Measurements from ENCODE around the gene PNN. TPM values are rescaled to one million over a fixed set of nuclear protein-coding genes. Genes with fewer than 3 reads are reported as not detected.
"Not testable (repeated sequence)": the region's sequence is repeated elsewhere in the genome, so short reads cannot be mapped to it uniquely, and the experiment has no call there.

The PNN gene
- total RNA-seq, 1 experiment from 2014 or later = 65.8 TPM

DNA sequence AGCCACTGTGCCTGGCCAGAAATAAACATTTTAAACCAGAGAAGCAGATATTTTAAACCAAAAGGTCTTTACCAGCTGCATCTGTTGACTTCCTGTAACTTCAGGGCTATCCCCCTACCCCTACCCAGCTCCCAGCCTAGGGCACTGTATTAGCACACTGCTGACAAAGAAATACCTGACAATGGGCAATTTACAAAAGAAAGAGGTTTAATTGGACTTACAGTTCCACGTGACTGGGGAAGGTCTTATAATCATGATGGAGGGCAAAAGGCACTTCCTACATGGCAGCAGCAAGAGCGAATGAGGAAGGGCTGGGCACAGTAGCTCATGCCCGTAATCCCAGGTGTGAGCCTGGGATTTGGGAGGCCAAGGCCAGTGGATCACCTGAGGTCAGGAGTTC is 34.9 kb upstream of the PNN start:
- no peaks in the 10 kb centered on the region for H3K36me3 ChIP-seq (ENCODE audit: low read depth)
- H3K9me3 ChIP-seq (ENCODE audit: insufficient read depth, low read depth) = no peaks in the 10 kb centered on the region
- no TSS peak for BruUV-seq (replicated peaks)
- no peak overlapping the region for H3K27ac ChIP-seq
- no peaks in the 10 kb centered on the region for H3K4me1 ChIP-seq (replicated peaks; ENCODE audit: insufficient read depth)
- ChIA-PET CTCF (no interaction called here), POLR2A (ENCODE audit: unreplicated experiment) (no interaction called here)
- no peak overlapping the region for H3K4me2 ChIP-seq
- no peak overlapping the region for H2AFZ ChIP-seq
- no peaks in the 10 kb centered on the region for H3F3A ChIP-seq (ENCODE audit: insufficient read depth, low read depth)
- intact Hi-C loops (cut with micrococcal nuclease; ENCODE audit: unreplicated experiment) = no loop called here
- no peaks in the 10 kb centered on the region for H3K79me2 ChIP-seq (ENCODE audit: low read depth)
- no peaks in the 10 kb centered on the region for H3K27me3 ChIP-seq (ENCODE audit: insufficient read depth, low read depth)
- no peaks in the 10 kb centered on the region for H3K9me2 ChIP-seq (ENCODE audit: insufficient read depth)
- H4K20me1 ChIP-seq (ENCODE audit: insufficient read depth) = no peaks in the 10 kb centered on the region
- no peak overlapping the region for H3K4me3 ChIP-seq
- DNase-seq = no peak
- TF ChIP-seq CTCF (conservative IDR thresholded peaks at IDR 0.05) = no peak
- no peak for TF ChIP-seq EZH2 (IDR thresholded peaks at IDR 0.05; ENCODE audit: low read depth)

DNA sequence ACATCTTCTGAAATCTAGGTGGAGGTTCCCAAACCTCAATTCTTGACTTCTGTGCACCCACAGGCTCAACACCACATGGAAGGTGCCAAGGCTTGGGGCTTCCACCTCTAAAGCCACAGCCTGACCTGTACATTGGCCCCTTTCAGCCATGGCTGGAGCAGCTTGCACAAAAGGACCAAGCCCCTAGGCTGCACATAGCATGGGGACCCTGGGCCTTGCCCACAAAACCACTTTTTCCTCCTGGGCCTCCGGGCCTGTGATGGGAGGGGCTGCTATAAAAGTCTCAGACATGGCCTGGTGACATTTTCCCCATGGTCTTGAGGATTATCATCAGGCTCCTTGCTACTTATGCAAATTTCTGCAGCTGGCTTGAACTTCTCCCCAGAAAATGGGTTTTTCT is 33.4 kb upstream of the PNN start:
- H3F3A ChIP-seq (ENCODE audit: insufficient read depth, low read depth); H3K4me1 ChIP-seq (replicated peaks; ENCODE audit: insufficient read depth); H3K4me3 ChIP-seq; H2AFZ ChIP-seq; H4K20me1 ChIP-seq (ENCODE audit: insufficient read depth); H3K79me2 ChIP-seq (ENCODE audit: low read depth); intact Hi-C loops (cut with micrococcal nuclease; ENCODE audit: unreplicated experiment); H3K9me3 ChIP-seq (ENCODE audit: insufficient read depth, low read depth); POLR2A ChIA-PET (ENCODE audit: unreplicated experiment); H3K36me3 ChIP-seq (ENCODE audit: low read depth); H3K27me3 ChIP-seq (ENCODE audit: insufficient read depth, low read depth); BruUV-seq (replicated peaks); H3K4me2 ChIP-seq; H3K9me2 ChIP-seq (ENCODE audit: insufficient read depth); H3K27ac ChIP-seq; CTCF ChIA-PET; DNase-seq: not testable (repeated sequence)

DNA sequence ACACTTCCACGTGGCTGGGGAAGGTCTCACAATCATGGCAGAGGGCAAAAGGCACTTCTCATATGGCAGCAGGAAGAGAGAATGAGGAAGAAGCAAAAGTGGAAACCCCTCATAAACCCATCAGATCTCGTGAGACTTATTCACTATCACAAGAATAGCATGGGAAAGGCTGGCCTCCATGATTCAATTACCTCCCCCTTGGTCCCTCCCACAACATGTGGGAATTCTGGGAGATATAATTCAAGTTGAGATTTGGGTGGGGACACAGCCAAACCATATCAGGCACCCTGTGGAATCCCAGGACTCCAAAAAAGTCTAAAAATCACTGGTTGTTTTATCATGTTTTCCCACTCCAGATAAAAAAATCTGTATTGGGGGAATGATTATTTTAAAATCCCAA is 31.8 kb upstream of the PNN start:
- H3K4me1 ChIP-seq (replicated peaks; ENCODE audit: insufficient read depth); H3K9me2 ChIP-seq (ENCODE audit: insufficient read depth); intact Hi-C loops (cut with micrococcal nuclease; ENCODE audit: unreplicated experiment); H3K27ac ChIP-seq; H3K79me2 ChIP-seq (ENCODE audit: low read depth); DNase-seq; CTCF ChIA-PET; H4K20me1 ChIP-seq (ENCODE audit: insufficient read depth); H3K4me3 ChIP-seq; H3K36me3 ChIP-seq (ENCODE audit: low read depth); BruUV-seq (replicated peaks); H3K9me3 ChIP-seq (ENCODE audit: insufficient read depth, low read depth); H3K4me2 ChIP-seq; H2AFZ ChIP-seq; POLR2A ChIA-PET (ENCODE audit: unreplicated experiment); H3F3A ChIP-seq (ENCODE audit: insufficient read depth, low read depth); H3K27me3 ChIP-seq (ENCODE audit: insufficient read depth, low read depth): not testable (repeated sequence)

DNA sequence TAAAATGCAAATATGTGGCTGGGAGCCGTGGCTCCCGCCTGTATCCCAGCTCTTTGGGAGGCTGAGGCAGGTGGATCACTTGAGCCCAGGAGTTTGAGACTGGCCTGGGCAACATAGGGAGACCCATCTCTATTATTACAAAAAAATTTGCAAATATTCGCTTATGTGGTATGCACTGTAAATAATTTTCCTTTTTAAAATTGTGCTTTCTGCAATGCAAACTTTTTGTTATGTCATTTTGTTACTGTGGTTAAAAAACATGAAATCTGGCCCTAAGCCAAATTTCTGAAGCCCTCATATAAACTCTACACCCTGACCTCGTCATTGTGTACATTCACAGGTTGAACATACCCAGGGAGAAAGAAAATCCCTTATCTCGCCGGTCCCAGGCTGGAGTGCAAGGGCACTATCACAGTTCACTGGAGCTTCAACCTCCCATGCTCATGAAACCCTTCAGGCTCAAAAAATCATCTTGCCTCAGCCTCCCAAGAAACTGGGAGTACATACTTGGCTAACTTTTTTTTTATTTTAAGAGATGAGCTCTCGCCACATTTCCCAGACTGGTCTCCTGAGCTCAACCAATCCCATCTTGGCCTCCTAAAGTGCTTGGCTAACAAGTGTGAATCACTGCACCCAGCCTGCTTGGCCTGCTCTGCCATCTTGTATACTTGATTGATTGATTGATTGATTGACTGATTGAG is 29.6 kb upstream of the PNN start:
- Histone ChIP-seq H3K9me2 (ENCODE audit: insufficient read depth) (no peaks in the 10 kb centered on the region), H2AFZ (no peak overlapping the region), H3K4me3 (no peak overlapping the region), H3F3A (ENCODE audit: insufficient read depth, low read depth) (no peaks in the 10 kb centered on the region), H3K9me3 (ENCODE audit: insufficient read depth, low read depth) (no peaks in the 10 kb centered on the region), H3K4me2 (no peak overlapping the region), H3K27me3 (ENCODE audit: insufficient read depth, low read depth) (no peaks in the 10 kb centered on the region), H3K36me3 (ENCODE audit: low read depth) (no peaks in the 10 kb centered on the region), H3K27ac (no peak overlapping the region), H4K20me1 (ENCODE audit: insufficient read depth) (no peaks in the 10 kb centered on the region), H3K4me1 (replicated peaks; ENCODE audit: insufficient read depth) (no peaks in the 10 kb centered on the region), H3K79me2 (ENCODE audit: low read depth) (no peaks in the 10 kb centered on the region)
- no peak for TF ChIP-seq CTCF (conservative IDR thresholded peaks at IDR 0.05)
- TF ChIP-seq EZH2 (IDR thresholded peaks at IDR 0.05; ENCODE audit: low read depth) = no peak
- intact Hi-C loops (cut with micrococcal nuclease; ENCODE audit: unreplicated experiment) = no loop called here
- ChIA-PET CTCF (interaction anchor here (0.6 kb wide), 1 partner anchor 89 kb away, joined by 3 read pairs; no protein-coding TSS in a partner anchor), POLR2A (ENCODE audit: unreplicated experiment) (no interaction called here)
- no TSS peak for BruUV-seq (replicated peaks)
- no peak for DNase-seq
